Esophagus muscularis mucosa (tissue), 4 donors: ENCODE measurements around the gene CXCR4. TPM values are rescaled to one million over a fixed set of nuclear protein-coding genes. Genes with fewer than 3 reads are reported as not detected.
"Not testable (repeated sequence)": the region's sequence is repeated elsewhere in the genome, so short reads cannot be mapped to it uniquely, and the experiment has no call there.

ENCODE experiments used
- DNase-seq: peaks from one replicate; pipeline ENCODE4 v3.0.0-alpha.2; 2017; ENCODE audit errors: extremely low spot score
- H3K27ac ChIP-seq, 4 donors: fragments of 200-600 bp; sonication (generic); replicated peaks in 1 of 4; 1 replicate in 3 of 4; 2 replicates in 1 of 4; pipeline ENCODE4 v1.5.1; 2016 to 2019; ENCODE audit warnings: mild to moderate bottlenecking in 1 of 4
- H3K27me3 ChIP-seq, 4 donors: fragments of 200-600 bp; sonication (generic); one replicate each; pipeline versions ENCODE4 v1.5.1 to v1.6.0; 2016 to 2019
- H3K36me3 ChIP-seq, 4 donors: fragments of 200-600 bp; sonication (generic); one replicate each; pipeline ENCODE4 v1.5.1; 2016 to 2019
- H3K4me1 ChIP-seq, 4 donors: fragments of 200-600 bp; sonication (generic); one replicate each; pipeline ENCODE4 v1.5.1; 2016 to 2019
- H3K4me3 ChIP-seq, 4 donors: fragments of 200-600 bp; sonication (generic); 1 replicate in 2 of 4; 2 replicates in 2 of 4; pipeline ENCODE4 v1.5.1; 2016 to 2019; ENCODE audit warnings: mild to moderate bottlenecking in 4 of 4, moderate library complexity in 1 of 4
- H3K9me3 ChIP-seq, 4 donors: fragments of 200-600 bp; sonication (generic); 1 replicate in 3 of 4; 2 replicates in 1 of 4; pipeline ENCODE4 v1.5.1; 2016 to 2019
- EP300 ChIP-seq: sonication (generic); formaldehyde crosslinking; IDR thresholded peaks from one replicate; pipeline ENCODE4 v1.6.1; 2017; ENCODE audit warnings: antibody characterized with exemption
- POLR2A ChIP-seq: fragments of 450-650 bp; IDR thresholded peaks from one replicate; pipeline ENCODE4 v1.6.1; 2017; ENCODE audit warnings: antibody characterized with exemption, moderate library complexity, mild to moderate bottlenecking, low read depth
- POLR2AphosphoS5 ChIP-seq, 2 donors: sonication (generic); formaldehyde crosslinking; IDR thresholded peaks; one replicate each; pipeline ENCODE4 v1.6.1; 2017; ENCODE audit warnings: antibody characterized with exemption in 2 of 2
- WGBS: methylation state at CpG from one replicate; pipeline ENCODE4 v1.1.5; 2018; 5-methylcytosine and 5-hydroxymethylcytosine counted together
- intact Hi-C: fragments of 100-400 bp; cut with DNase I; formaldehyde crosslinking; loops from one replicate; pipeline ENCODE4 v1.15.1; 2023
- total RNA-seq, 4 donors: library from RNA; depleted of rRNA; stranded (reverse); fragments of >200 nt; gene quantifications; one replicate each; pipeline versions ENCODE4 v1.1.0 to v1.2.1, GENCODE V29; 2016
- TF ChIP-seq, protein P1 (sequence below), 3 experiments: fragments of 200-600 bp in 2 of 3; fragments of 450-650 bp in 1 of 3; sonication (generic) in 2 of 3; IDR thresholded peaks; one replicate each; pipeline ENCODE4 v1.5.1; 2017 to 2019; ENCODE audit warnings: antibody characterized with exemption in 3 of 3, mild to moderate bottlenecking in 2 of 3, moderate library complexity in 1 of 3

CXCR4 gene
- total RNA-seq, 4 donors from 2014 or later, result 4.2 to 11.8 (median 5.6) TPM

- WGBS, result 88% methylated on average over 4 of the region's 4 CpGs
- H3K9me3 ChIP-seq, result no peaks in the 10 kb centered on the region
- H3K27ac ChIP-seq, result no peak overlapping the region
- no peak for DNase-seq
- no peaks in the 10 kb centered on the region for H3K4me1 ChIP-seq
- intact Hi-C loops, result no loop called here
- no peak for TF ChIP-seq POLR2A
- TF ChIP-seq POLR2AphosphoS5 (IDR thresholded peaks at IDR 0.05), result no peak
- no peak for TF ChIP-seq EP300
- TF ChIP-seq, protein P1, sequence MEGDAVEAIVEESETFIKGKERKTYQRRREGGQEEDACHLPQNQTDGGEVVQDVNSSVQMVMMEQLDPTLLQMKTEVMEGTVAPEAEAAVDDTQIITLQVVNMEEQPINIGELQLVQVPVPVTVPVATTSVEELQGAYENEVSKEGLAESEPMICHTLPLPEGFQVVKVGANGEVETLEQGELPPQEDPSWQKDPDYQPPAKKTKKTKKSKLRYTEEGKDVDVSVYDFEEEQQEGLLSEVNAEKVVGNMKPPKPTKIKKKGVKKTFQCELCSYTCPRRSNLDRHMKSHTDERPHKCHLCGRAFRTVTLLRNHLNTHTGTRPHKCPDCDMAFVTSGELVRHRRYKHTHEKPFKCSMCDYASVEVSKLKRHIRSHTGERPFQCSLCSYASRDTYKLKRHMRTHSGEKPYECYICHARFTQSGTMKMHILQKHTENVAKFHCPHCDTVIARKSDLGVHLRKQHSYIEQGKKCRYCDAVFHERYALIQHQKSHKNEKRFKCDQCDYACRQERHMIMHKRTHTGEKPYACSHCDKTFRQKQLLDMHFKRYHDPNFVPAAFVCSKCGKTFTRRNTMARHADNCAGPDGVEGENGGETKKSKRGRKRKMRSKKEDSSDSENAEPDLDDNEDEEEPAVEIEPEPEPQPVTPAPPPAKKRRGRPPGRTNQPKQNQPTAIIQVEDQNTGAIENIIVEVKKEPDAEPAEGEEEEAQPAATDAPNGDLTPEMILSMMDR (IDR thresholded peaks at IDR 0.05), result no peak
- no peak overlapping the region for H3K4me3 ChIP-seq
- H3K27me3 ChIP-seq, result no peaks in the 10 kb centered on the region
- H3K36me3 ChIP-seq, result no peaks in the 10 kb centered on the region
Measured at GRCh38 chr2:136098441-136098840, 19.5 kb downstream of the CXCR4 start.

GRCh38 chr2:136093583-136093982 is 24.4 kb downstream of the CXCR4 start:
- no peak for DNase-seq
- H3K27me3 ChIP-seq, result no peaks in the 10 kb centered on the region
- H3K9me3 ChIP-seq, result no peaks in the 10 kb centered on the region
- no peak overlapping the region for H3K4me3 ChIP-seq
- H3K36me3 ChIP-seq, result no peaks in the 10 kb centered on the region
- WGBS, result 81% methylated on average over 3 of the region's 3 CpGs
- intact Hi-C loops, result no loop called here
- no peaks in the 10 kb centered on the region for H3K4me1 ChIP-seq
- TF ChIP-seq POLR2A, result no peak
- TF ChIP-seq EP300, result no peak
- TF ChIP-seq POLR2AphosphoS5 (IDR thresholded peaks at IDR 0.05), result no peak
- TF ChIP-seq, protein P1 (IDR thresholded peaks at IDR 0.05), result no peak
- H3K27ac ChIP-seq, result no peak overlapping the region

- 51% methylated on average over 1 of the region's 1 CpG for WGBS
- H3K4me1 ChIP-seq, result no peaks in the 10 kb centered on the region
- no peaks in the 10 kb centered on the region for H3K9me3 ChIP-seq
- DNase-seq, result no peak
- no peaks in the 10 kb centered on the region for H3K27me3 ChIP-seq
- H3K27ac ChIP-seq, result no peak overlapping the region
- TF ChIP-seq EP300 (no peak), POLR2A (no peak), POLR2AphosphoS5 (IDR thresholded peaks at IDR 0.05) (no peak)
- TF ChIP-seq, protein P1 (IDR thresholded peaks at IDR 0.05), result no peak
- H3K36me3 ChIP-seq, result no peaks in the 10 kb centered on the region
- no peak overlapping the region for H3K4me3 ChIP-seq
- intact Hi-C loops, result no loop called here
Measured at GRCh38 chr2:136091899-136092298, 26.1 kb downstream of the CXCR4 start.

GRCh38 chr2:136087901-136088460 is 30.0 kb downstream of the CXCR4 start:
- 92% methylated on average over 27 of the region's 43 CpGs for WGBS
- intact Hi-C loops, H3K4me1 ChIP-seq, H3K27ac ChIP-seq, H3K36me3 ChIP-seq, DNase-seq, H3K27me3 ChIP-seq, H3K9me3 ChIP-seq: not testable (repeated sequence)
- H3K4me3 ChIP-seq, result peak overlapping the region in 1 of 4 donors; percentile 13

- no peak for DNase-seq
- H3K4me1 ChIP-seq, result no peaks in the 10 kb centered on the region
- TF ChIP-seq EP300, result no peak
- TF ChIP-seq POLR2A, result no peak
- TF ChIP-seq, protein P1 (IDR thresholded peaks at IDR 0.05), result no peak
- TF ChIP-seq POLR2AphosphoS5 (IDR thresholded peaks at IDR 0.05), result no peak
- no peak overlapping the region for H3K27ac ChIP-seq
- H3K36me3 ChIP-seq, result no peaks in the 10 kb centered on the region
- intact Hi-C loops, result no loop called here
- WGBS, result 90% methylated on average over 4 of the region's 4 CpGs
- no peaks in the 10 kb centered on the region for H3K27me3 ChIP-seq
- no peaks in the 10 kb centered on the region for H3K9me3 ChIP-seq
- H3K4me3 ChIP-seq, result no peak overlapping the region
Measured at GRCh38 chr2:136086253-136087016, 31.5 kb downstream of the CXCR4 start.
